Measurements from ENCODE around the gene MON2. TPM values are rescaled to one million over a fixed set of nuclear protein-coding genes. Genes with fewer than 3 reads are reported as not detected.
A peak's percentile ranks its signal among the peaks of the same experiment; 100 is the strongest.

Gene MON2
- total and polyA plus RNA-seq, 4 donors, result 11.9 to 175 (median 33.3) TPM

DNA sequence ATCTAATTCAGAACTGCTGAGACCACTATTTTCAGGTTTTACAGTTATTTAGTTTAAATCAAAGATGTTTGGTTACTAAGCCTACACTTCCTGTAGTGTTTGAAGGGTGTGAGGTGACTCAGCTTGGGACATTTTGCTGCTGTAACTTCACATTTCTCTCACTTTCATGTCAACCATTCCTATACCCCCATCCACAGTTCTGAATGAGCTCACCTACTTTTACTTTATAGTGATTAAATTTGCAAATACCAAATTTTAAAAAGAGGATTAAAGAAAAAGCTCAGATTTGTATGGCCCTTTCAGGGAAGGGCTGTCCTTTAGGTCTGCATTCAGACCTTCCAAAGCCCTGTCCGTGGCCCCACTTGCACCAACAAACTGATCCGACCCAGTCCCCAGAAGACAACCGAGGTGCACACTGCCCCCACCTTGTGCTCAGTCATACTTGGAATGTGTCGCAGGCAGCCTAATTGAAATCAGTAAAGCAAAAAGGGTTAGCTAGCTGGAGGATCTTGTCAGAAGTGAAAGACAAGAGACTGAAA lies 174.4 kb downstream of the MON2 start:
- H3K9ac ChIP-seq (ENCODE audit: insufficient read depth in 1 of 2, low read length in 2 of 2), result no peak overlapping the region
- DNase-seq, result peak in 1 of 3 donors; percentile 15
- no peak for ATAC-seq (ENCODE audit: insufficient read depth, low FRiP score)
- H3K9me3 ChIP-seq (ENCODE audit: control insufficient read depth in 4 of 4, insufficient read depth in 3 of 4, low read length in 3 of 4), result no peaks in the 10 kb centered on the region
- no peak overlapping the region for H3K4me3 ChIP-seq
- TF ChIP-seq, protein P1, sequence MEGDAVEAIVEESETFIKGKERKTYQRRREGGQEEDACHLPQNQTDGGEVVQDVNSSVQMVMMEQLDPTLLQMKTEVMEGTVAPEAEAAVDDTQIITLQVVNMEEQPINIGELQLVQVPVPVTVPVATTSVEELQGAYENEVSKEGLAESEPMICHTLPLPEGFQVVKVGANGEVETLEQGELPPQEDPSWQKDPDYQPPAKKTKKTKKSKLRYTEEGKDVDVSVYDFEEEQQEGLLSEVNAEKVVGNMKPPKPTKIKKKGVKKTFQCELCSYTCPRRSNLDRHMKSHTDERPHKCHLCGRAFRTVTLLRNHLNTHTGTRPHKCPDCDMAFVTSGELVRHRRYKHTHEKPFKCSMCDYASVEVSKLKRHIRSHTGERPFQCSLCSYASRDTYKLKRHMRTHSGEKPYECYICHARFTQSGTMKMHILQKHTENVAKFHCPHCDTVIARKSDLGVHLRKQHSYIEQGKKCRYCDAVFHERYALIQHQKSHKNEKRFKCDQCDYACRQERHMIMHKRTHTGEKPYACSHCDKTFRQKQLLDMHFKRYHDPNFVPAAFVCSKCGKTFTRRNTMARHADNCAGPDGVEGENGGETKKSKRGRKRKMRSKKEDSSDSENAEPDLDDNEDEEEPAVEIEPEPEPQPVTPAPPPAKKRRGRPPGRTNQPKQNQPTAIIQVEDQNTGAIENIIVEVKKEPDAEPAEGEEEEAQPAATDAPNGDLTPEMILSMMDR (IDR thresholded peaks at IDR 0.05; ENCODE audit: control extremely low read depth, extremely low read depth), result no peak
- 79 to 80% methylated on average over 4 of the region's 4 CpGs for WGBS, 2 donors
- peaks cover 0 to 2% (median 0%) of the 10 kb centered on the region in 5 donors for H3K4me1 ChIP-seq (ENCODE audit: control insufficient read depth in 5 of 5, insufficient read depth in 5 of 5, low read length in 5 of 5)
- no peak overlapping the region for H3K27ac ChIP-seq (ENCODE audit: low read depth in 1 of 2, low read length in 1 of 2)
- peaks cover 0 to 2% (median 0%) of the 10 kb centered on the region in 3 donors for H3K27me3 ChIP-seq (ENCODE audit: control insufficient read depth in 3 of 3, insufficient read depth in 3 of 3, low read length in 2 of 3)
- no peaks in the 10 kb centered on the region for H3K36me3 ChIP-seq (ENCODE audit: control insufficient read depth in 4 of 4, insufficient read depth in 4 of 4, low read length in 4 of 4)

DNA sequence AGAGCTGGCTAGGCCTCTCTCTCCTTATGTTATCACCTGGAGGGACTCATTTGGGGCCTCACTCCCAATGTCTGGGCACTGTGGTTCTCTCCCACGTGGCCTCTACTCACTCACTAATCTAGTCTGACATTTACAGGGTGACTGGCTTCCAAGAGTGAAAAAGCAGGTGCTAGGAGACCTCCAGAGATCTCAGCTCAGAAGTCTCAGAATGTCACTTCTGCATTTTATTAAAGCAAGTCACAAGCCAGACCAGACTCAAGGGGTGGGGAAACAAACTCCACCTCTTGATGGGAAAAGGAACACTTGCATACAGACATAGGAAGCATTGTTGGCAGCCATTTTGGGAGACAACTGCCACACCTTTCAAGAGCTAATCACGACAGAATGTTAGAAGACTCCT lies 175.9 kb downstream of the MON2 start:
- DNase-seq (no peak), ATAC-seq (ENCODE audit: insufficient read depth, low FRiP score) (no peak)
- TF ChIP-seq, protein P1 (IDR thresholded peaks at IDR 0.05; ENCODE audit: control extremely low read depth, extremely low read depth), result no peak
- 70 to 76% methylated on average over 2 of the region's 2 CpGs for WGBS, 2 donors
- Histone ChIP-seq H3K4me3 (no peak overlapping the region), H3K27ac (ENCODE audit: low read depth in 1 of 2, low read length in 1 of 2) (no peak overlapping the region), H3K4me1 (ENCODE audit: control insufficient read depth in 5 of 5, insufficient read depth in 5 of 5, low read length in 5 of 5) (peaks cover 0 to 2% (median 0%) of the 10 kb centered on the region in 5 donors), H3K9me3 (ENCODE audit: control insufficient read depth in 4 of 4, insufficient read depth in 3 of 4, low read length in 3 of 4) (no peaks in the 10 kb centered on the region), H3K9ac (ENCODE audit: insufficient read depth in 1 of 2, low read length in 2 of 2) (no peak overlapping the region), H3K36me3 (ENCODE audit: control insufficient read depth in 4 of 4, insufficient read depth in 4 of 4, low read length in 4 of 4) (no peaks in the 10 kb centered on the region), H3K27me3 (ENCODE audit: control insufficient read depth in 3 of 3, insufficient read depth in 3 of 3, low read length in 2 of 3) (peaks cover 0 to 2% (median 0%) of the 10 kb centered on the region in 3 donors)

DNA sequence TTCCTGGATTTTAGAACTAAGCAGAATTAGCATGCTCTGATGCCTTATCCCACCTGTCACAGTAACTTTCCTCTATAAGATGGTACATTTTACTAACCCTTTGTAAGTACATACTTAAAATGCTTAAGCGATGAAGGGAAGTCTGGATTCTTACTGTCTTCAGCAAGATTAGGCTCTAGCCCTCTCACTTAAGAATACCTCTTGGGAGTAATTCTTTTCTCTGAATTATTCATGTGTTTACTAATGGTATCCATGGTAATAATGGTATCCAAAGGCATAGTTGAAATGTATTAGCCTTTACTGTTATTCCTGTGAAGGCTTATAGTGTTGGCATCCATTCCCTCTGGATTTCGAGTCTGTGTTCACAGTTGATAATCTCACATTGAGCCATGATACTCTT lies 176.9 kb downstream of the MON2 start:
- TF ChIP-seq, protein P1 (IDR thresholded peaks at IDR 0.05; ENCODE audit: control extremely low read depth, extremely low read depth), result no peak
- peaks cover 0 to 2% (median 0%) of the 10 kb centered on the region in 3 donors for H3K27me3 ChIP-seq (ENCODE audit: control insufficient read depth in 3 of 3, insufficient read depth in 3 of 3, low read length in 2 of 3)
- H3K4me3 ChIP-seq, result no peak overlapping the region
- H3K4me1 ChIP-seq (ENCODE audit: control insufficient read depth in 5 of 5, insufficient read depth in 5 of 5, low read length in 5 of 5), result no peaks in the 10 kb centered on the region
- ATAC-seq (ENCODE audit: insufficient read depth, low FRiP score) (no peak), DNase-seq (no peak)
- WGBS, 2 donors, result 95 to 96% methylated on average over 2 of the region's 2 CpGs
- no peaks in the 10 kb centered on the region for H3K9me3 ChIP-seq (ENCODE audit: control insufficient read depth in 4 of 4, insufficient read depth in 3 of 4, low read length in 3 of 4)
- H3K27ac ChIP-seq (ENCODE audit: low read depth in 1 of 2, low read length in 1 of 2), result no peak overlapping the region
- peaks cover 0 to 1% (median 0%) of the 10 kb centered on the region in 4 donors for H3K36me3 ChIP-seq (ENCODE audit: control insufficient read depth in 4 of 4, insufficient read depth in 4 of 4, low read length in 4 of 4)
- H3K9ac ChIP-seq (ENCODE audit: insufficient read depth in 1 of 2, low read length in 2 of 2), result no peak overlapping the region

DNA sequence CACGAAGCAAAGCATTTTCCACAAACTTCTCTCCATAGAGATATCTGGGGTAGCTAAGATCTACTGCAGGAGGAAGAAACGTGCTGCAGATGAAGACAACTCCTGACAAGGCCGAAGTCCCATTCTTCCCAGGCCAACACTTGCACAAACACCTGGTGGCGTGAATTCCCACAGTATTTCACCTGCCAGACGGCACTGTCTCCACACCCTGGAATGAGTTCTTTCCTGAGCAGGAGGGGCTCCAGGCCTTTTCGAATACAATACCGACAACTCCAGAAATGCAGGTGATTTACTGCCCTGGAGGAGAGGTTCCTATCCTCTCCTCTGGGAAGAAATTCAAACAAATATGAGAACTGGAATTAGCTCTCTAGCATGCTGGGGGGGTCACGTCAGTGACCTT lies 179.9 kb downstream of the MON2 start:
- TF ChIP-seq, protein P1 (IDR thresholded peaks at IDR 0.05; ENCODE audit: control extremely low read depth, extremely low read depth), result no peak
- peaks cover 0 to 1% (median 0%) of the 10 kb centered on the region in 4 donors for H3K36me3 ChIP-seq (ENCODE audit: control insufficient read depth in 4 of 4, insufficient read depth in 4 of 4, low read length in 4 of 4)
- H3K9ac ChIP-seq (ENCODE audit: insufficient read depth in 1 of 2, low read length in 2 of 2), result no peak overlapping the region
- no peaks in the 10 kb centered on the region for H3K27me3 ChIP-seq (ENCODE audit: control insufficient read depth in 3 of 3, insufficient read depth in 3 of 3, low read length in 2 of 3)
- H3K27ac ChIP-seq (ENCODE audit: low read depth in 1 of 2, low read length in 1 of 2), result no peak overlapping the region
- no peaks in the 10 kb centered on the region for H3K4me1 ChIP-seq (ENCODE audit: control insufficient read depth in 5 of 5, insufficient read depth in 5 of 5, low read length in 5 of 5)
- no peaks in the 10 kb centered on the region for H3K9me3 ChIP-seq (ENCODE audit: control insufficient read depth in 4 of 4, insufficient read depth in 3 of 4, low read length in 3 of 4)
- WGBS, 2 donors, result 95 to 96% methylated on average over 8 of the region's 8 CpGs
- no peak for ATAC-seq (ENCODE audit: insufficient read depth, low FRiP score)
- no peak for DNase-seq
- no peak overlapping the region for H3K4me3 ChIP-seq

Measured in lung (tissue), 12 donors.